PC-3 (cell line): Measurements from ENCODE around the gene DOCK1. TPM values are rescaled to one million over a fixed set of nuclear protein-coding genes. Genes with fewer than 3 reads are reported as not detected.

Source experiments
- ATAC-seq: fragments of 200-7000 bp; cut with Tn5 transposase; 2 replicates; pipeline ENCODE4 v1.9.1; 2020; ENCODE audit warnings: mild to moderate bottlenecking, moderate library complexity
- BruUV-seq: library from RNA; stranded (reverse); fragments of 400-500 nt; replicated peaks from 2 replicates; lab custom pipeline; 2021; lab: Mats Ljungman, UMichigan
- CTCF ChIA-PET: fragments of 300-600 bp; sonication (Branson Sonifier 250); formaldehyde crosslinking; loops from one replicate; lab custom pipeline; 2022; ENCODE audit warnings: antibody characterized with exemption; lab: Charles Lee
- POLR2A ChIA-PET: fragments of 300-600 bp; sonication (Branson Sonifier 250); formaldehyde crosslinking; loops from one replicate; lab custom pipeline; 2022; ENCODE audit warnings: antibody characterized with exemption; ENCODE audit not compliant: unreplicated experiment; lab: Charles Lee
- DNase-seq: peaks from one replicate; pipeline ENCODE4 v3.0.0-alpha.2; 2015
- H2AFZ ChIP-seq: fragments of 300-600 bp; sonication (generic); 2 replicates; pipeline ENCODE4 v1.6.0; 2016; ENCODE audit warnings: antibody characterized with exemption, low read length
- H3F3A ChIP-seq: fragments of 300-600 bp; sonication (generic); one replicate; pipeline ENCODE4 v1.6.0; 2017; ENCODE audit warnings: antibody characterized with exemption, low read length, control low read depth, mild to moderate bottlenecking; ENCODE audit not compliant: unreplicated experiment
- H3K27ac ChIP-seq: fragments of 300-600 bp; sonication (generic); 2 replicates; pipeline ENCODE4 v1.5.1; 2016; ENCODE audit warnings: mild to moderate bottlenecking, low read length
- H3K27me3 ChIP-seq: fragments of 300-600 bp; sonication (generic); 2 replicates; pipeline ENCODE4 v1.6.1; 2016; ENCODE audit warnings: low read length, mixed read lengths
- H3K36me3 ChIP-seq: fragments of 300-600 bp; sonication (generic); 2 replicates; pipeline ENCODE4 v1.6.1; 2016; ENCODE audit warnings: low read depth, mixed run types, low read length, mixed read lengths
- H3K4me1 ChIP-seq: fragments of 300-600 bp; sonication (generic); 2 replicates; pipeline ENCODE4 v1.5.1; 2016; ENCODE audit warnings: low read length; ENCODE audit not compliant: insufficient read depth
- H3K4me2 ChIP-seq: fragments of 300-600 bp; sonication (generic); 2 replicates; pipeline ENCODE4 v1.6.0; 2016; ENCODE audit warnings: low read length
- H3K4me3 ChIP-seq: fragments of 300-600 bp; sonication (generic); 2 replicates; pipeline ENCODE4 v1.5.1; 2016; ENCODE audit warnings: mild to moderate bottlenecking, low read length, mixed read lengths
- H3K79me2 ChIP-seq: fragments of 300-600 bp; sonication (generic); 2 replicates; pipeline ENCODE4 v1.6.1; 2017; ENCODE audit warnings: low read length, mixed read lengths
- H3K9ac ChIP-seq: fragments of 300-600 bp; sonication (generic); 2 replicates; pipeline ENCODE4 v1.6.0; 2016; ENCODE audit warnings: mild to moderate bottlenecking, low read length
- H3K9me2 ChIP-seq: fragments of 300-600 bp; sonication (generic); replicated peaks from 2 replicates; pipeline ENCODE4 v1.6.1; 2016; ENCODE audit warnings: mixed run types, low read length, mixed read lengths
- H3K9me3 ChIP-seq: fragments of 300-600 bp; sonication (generic); 2 replicates; pipeline ENCODE4 v1.6.1; 2016; ENCODE audit warnings: low read length, mixed read lengths
- H4K20me1 ChIP-seq: fragments of 300-600 bp; sonication (generic); 2 replicates; pipeline ENCODE4 v1.6.1; 2016; ENCODE audit warnings: low read length, mixed read lengths
- EZH2 ChIP-seq: fragments of 300-600 bp; sonication (generic); IDR thresholded peaks from one replicate; pipeline ENCODE4 v1.6.1; 2017; ENCODE audit warnings: antibody characterized with exemption, mild to moderate bottlenecking, low read length; ENCODE audit not compliant: unreplicated experiment
- EZH2phosphoT487 ChIP-seq: fragments of 300-600 bp; sonication (generic); IDR thresholded peaks from 2 replicates; pipeline ENCODE4 v1.6.1; 2018; ENCODE audit warnings: mild to moderate bottlenecking, antibody characterized with exemption, low read length, borderline replicate concordance
- intact Hi-C: fragments of 100-400 bp; cut with micrococcal nuclease; formaldehyde crosslinking; loops from 2 replicates; pipeline ENCODE4 v1.9.0; 2023
- total RNA-seq: library from RNA; depleted of rRNA; stranded (reverse); fragments of >200 nt; gene quantifications from 2 replicates; pipeline ENCODE4 v1.2.3, GENCODE V29; 2014
- TF ChIP-seq, protein P1 (sequence below): fragments of 300-600 bp; sonication (generic); conservative IDR thresholded peaks from 2 replicates; pipeline ENCODE4 v1.5.1; 2017; ENCODE audit warnings: antibody characterized with exemption, low read depth, mild to moderate bottlenecking, low read length

Gene DOCK1
- total RNA-seq, 1 experiment from 2014 or later = 34.3 TPM

GRCh38 chr10:127345231-127345965, 440.2 kb downstream of the DOCK1 start:
- no peak for ATAC-seq
- Histone ChIP-seq H3K4me2 (no peak overlapping the region), H4K20me1 (no peaks in the 10 kb centered on the region), H3K4me1 (no peaks in the 10 kb centered on the region), H3K9ac (no peak overlapping the region), H3K4me3 (no peak overlapping the region), H3K9me2 (no peaks in the 10 kb centered on the region), H3F3A (no peaks in the 10 kb centered on the region), H3K9me3 (no peaks in the 10 kb centered on the region), H3K36me3 (no peaks in the 10 kb centered on the region), H3K27ac (no peak overlapping the region), H3K79me2 (no peaks in the 10 kb centered on the region), H3K27me3 (no peaks in the 10 kb centered on the region), H2AFZ (no peak overlapping the region)
- intact Hi-C loops = no loop called here
- TF ChIP-seq EZH2 (no peak), EZH2phosphoT487 (no peak)
- TF ChIP-seq, protein P1, sequence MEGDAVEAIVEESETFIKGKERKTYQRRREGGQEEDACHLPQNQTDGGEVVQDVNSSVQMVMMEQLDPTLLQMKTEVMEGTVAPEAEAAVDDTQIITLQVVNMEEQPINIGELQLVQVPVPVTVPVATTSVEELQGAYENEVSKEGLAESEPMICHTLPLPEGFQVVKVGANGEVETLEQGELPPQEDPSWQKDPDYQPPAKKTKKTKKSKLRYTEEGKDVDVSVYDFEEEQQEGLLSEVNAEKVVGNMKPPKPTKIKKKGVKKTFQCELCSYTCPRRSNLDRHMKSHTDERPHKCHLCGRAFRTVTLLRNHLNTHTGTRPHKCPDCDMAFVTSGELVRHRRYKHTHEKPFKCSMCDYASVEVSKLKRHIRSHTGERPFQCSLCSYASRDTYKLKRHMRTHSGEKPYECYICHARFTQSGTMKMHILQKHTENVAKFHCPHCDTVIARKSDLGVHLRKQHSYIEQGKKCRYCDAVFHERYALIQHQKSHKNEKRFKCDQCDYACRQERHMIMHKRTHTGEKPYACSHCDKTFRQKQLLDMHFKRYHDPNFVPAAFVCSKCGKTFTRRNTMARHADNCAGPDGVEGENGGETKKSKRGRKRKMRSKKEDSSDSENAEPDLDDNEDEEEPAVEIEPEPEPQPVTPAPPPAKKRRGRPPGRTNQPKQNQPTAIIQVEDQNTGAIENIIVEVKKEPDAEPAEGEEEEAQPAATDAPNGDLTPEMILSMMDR = no peak
- CTCF ChIA-PET = no interaction called here
- DNase-seq = no peak
- no TSS peak for BruUV-seq
- POLR2A ChIA-PET = no interaction called here

GRCh38 chr10:127346604-127347003, 441.4 kb downstream of the DOCK1 start:
- H2AFZ ChIP-seq = no peak overlapping the region
- H3K27me3 ChIP-seq = no peaks in the 10 kb centered on the region
- CTCF ChIA-PET = no interaction called here
- H3K4me2 ChIP-seq = no peak overlapping the region
- ATAC-seq = no peak
- H3F3A ChIP-seq = no peaks in the 10 kb centered on the region
- no TSS peak for BruUV-seq
- DNase-seq = no peak
- no peaks in the 10 kb centered on the region for H4K20me1 ChIP-seq
- H3K79me2 ChIP-seq = no peaks in the 10 kb centered on the region
- no peak overlapping the region for H3K4me3 ChIP-seq
- no peaks in the 10 kb centered on the region for H3K4me1 ChIP-seq
- no peak overlapping the region for H3K9ac ChIP-seq
- H3K9me2 ChIP-seq = no peaks in the 10 kb centered on the region
- no peak for TF ChIP-seq EZH2
- TF ChIP-seq, protein P1 = no peak
- no peak for TF ChIP-seq EZH2phosphoT487
- H3K36me3 ChIP-seq = no peaks in the 10 kb centered on the region
- no peaks in the 10 kb centered on the region for H3K9me3 ChIP-seq
- H3K27ac ChIP-seq = no peak overlapping the region
- POLR2A ChIA-PET = no interaction called here
- intact Hi-C loops = no loop called here

DNA sequence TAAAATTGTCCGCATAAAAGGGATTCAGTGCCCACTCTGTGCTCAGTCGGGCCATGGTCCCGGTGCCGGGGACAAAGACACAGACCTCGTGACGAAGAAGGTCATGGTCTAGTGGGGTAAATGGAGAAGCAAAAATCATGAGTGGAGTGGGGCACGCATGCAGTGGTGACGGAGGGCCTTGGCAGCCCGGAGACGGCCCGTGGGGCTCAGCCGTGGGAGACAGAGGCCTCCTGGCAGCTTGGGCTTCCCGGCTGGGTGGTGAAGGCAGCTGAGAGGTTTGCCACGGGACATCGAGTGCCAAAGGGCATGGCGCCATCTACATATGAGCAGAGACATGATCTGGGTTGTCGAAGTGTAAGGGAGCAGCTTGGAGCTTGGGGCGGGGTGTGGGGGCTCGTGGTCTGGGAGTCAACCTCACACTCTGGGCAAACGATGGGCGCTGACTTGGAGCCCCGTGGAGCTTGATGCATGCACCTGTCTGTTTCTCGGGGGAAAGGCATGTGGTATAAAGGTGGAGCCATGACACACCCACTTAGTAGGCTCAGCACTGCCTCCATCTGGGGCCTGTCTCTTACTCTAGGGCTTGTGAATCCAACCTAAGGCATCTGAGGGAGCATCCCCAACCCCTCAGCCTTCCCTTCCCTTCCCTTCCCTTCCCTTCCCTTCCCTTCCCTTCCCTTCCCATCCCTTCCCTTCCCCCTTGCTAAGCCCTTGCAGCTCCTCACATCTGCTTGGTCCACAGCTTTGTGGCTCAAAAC, 442.2 kb downstream of the DOCK1 start:
- Histone ChIP-seq H3K9me3 (no peaks in the 10 kb centered on the region), H3K27ac (no peak overlapping the region), H2AFZ (no peak overlapping the region), H3K9ac (no peak overlapping the region), H3K36me3 (no peaks in the 10 kb centered on the region), H3K79me2 (no peaks in the 10 kb centered on the region), H3K4me1 (no peaks in the 10 kb centered on the region), H4K20me1 (no peaks in the 10 kb centered on the region), H3F3A (no peaks in the 10 kb centered on the region), H3K4me2 (no peak overlapping the region), H3K9me2 (no peaks in the 10 kb centered on the region), H3K27me3 (no peaks in the 10 kb centered on the region), H3K4me3 (no peak overlapping the region)
- DNase-seq (no peak), ATAC-seq (no peak)
- BruUV-seq = no TSS peak
- TF ChIP-seq EZH2 (no peak), EZH2phosphoT487 (no peak)
- TF ChIP-seq, protein P1 = no peak
- intact Hi-C loops = no loop called here
- CTCF ChIA-PET = no interaction called here
- POLR2A ChIA-PET = no interaction called here
